ENCODE data around the gene THBS2. TPM values are rescaled to one million over a fixed set of nuclear protein-coding genes. Genes with fewer than 3 reads are reported as not detected.
"Not testable (repeated sequence)": the region's sequence is repeated elsewhere in the genome, so short reads cannot be mapped to it uniquely, and the experiment has no call there.

THBS2 gene
- total and polyA plus RNA-seq, 2 donors, result 22.8 to 140 TPM

DNA sequence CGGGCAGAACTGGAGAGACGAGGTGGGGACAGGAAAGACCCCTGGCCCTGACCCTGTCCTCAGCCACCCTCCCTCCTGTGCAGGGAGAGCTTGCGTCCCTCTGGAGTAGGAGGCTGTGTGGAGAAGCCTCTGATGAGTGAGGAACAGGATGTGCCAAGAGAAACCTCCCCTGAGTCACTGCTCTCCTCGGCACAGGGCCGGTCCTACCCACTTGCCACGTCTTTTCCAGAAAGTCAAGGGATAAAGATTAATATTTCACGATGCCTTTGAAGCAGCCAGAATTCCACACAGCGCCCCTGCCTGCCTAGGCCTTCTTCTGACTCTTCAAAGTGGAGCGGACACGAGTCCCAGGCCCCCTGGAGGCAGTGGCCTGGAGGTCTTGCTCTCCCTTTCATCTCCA lies 34.9 kb upstream of the THBS2 start:
- DNase-seq (ENCODE audit: extremely low spot score), result no peak
- Histone ChIP-seq H3K36me3 (ENCODE audit: insufficient read depth) (no peaks in the 10 kb centered on the region), H3K4me3 (ENCODE audit: low read depth, low read length) (no peak overlapping the region), H3K27ac (ENCODE audit: low read depth) (no peak overlapping the region), H3K4me1 (ENCODE audit: insufficient read depth) (no peaks in the 10 kb centered on the region)
- 90% methylated on average over 10 of the region's 10 CpGs for WGBS

DNA sequence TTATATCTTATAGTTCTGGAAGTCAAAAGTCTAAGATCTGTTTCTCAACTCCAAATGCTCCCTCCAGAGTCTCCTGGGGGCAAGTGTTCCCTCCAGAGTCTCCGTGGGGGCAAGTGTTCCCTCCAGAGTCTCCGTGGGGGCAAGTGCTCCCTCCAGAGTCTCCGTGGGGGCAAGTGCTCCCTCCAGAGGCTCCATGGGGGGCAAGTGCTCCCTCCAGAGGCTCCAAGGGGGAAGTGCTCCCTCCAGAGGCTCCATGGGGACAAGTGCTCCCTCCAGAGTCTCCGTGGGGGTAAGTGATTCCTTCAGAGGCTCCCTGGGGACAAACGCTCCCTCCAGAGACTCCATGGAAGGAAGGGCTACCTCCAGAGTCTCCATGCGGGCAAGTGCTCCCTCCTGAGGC lies 34.0 kb upstream of the THBS2 start:
- no peak overlapping the region for H3K4me3 ChIP-seq (ENCODE audit: low read depth, low read length)
- H3K27ac ChIP-seq (ENCODE audit: low read depth), result no peak overlapping the region
- no peaks in the 10 kb centered on the region for H3K4me1 ChIP-seq (ENCODE audit: insufficient read depth)
- WGBS, result 78% methylated on average over 6 of the region's 6 CpGs
- H3K36me3 ChIP-seq (ENCODE audit: insufficient read depth), result no peaks in the 10 kb centered on the region
- no peak for DNase-seq (ENCODE audit: extremely low spot score)

DNA sequence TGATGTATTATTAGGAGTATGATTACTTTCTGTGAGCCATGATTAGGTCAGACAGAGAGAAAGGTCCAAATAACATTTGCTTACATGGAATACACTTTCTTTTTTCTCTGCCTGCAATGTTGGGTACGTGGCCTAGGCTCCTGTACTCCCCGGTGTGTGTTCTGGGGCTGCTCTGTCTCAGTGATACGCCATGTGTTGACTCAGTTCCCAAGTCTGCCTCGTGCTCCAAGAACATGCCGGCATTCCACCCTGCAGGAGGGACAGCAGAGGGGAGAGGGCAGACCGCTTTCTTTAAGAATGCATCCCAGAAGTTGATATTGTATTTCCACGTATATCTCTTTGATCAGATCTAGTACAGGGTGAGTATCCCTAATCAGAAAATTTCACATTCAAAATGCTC lies 33.3 kb upstream of the THBS2 start:
- no peaks in the 10 kb centered on the region for H3K36me3 ChIP-seq (ENCODE audit: insufficient read depth)
- DNase-seq (ENCODE audit: extremely low spot score), result no peak
- no peak overlapping the region for H3K4me3 ChIP-seq (ENCODE audit: low read depth, low read length)
- H3K4me1 ChIP-seq (ENCODE audit: insufficient read depth), result no peaks in the 10 kb centered on the region
- whole genome bisulfite sequencing, result 89% methylated on average over 7 of the region's 7 CpGs
- H3K27ac ChIP-seq (ENCODE audit: low read depth), result no peak overlapping the region

DNA sequence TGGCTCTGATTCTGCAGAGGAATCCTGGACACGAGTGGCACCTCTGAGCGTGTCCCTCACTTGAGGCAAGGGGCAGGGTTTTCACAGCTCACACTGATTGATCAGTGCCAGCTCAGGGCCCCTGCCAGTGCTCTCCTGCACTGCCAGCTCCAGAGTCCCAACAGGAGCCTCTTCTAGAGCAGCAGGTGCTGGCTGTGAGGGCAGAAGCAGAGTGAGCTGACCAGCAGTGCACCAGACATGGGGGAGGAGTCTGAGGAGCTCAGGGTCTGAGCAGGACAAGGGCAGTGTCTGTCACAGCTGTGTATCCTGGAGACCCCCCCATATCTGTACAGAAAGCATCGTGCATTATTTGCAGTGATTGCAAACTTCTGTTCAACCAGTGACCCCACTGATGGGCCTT lies 31.5 kb upstream of the THBS2 start:
- Histone ChIP-seq H3K36me3 (ENCODE audit: insufficient read depth) (no peaks in the 10 kb centered on the region), H3K27ac (ENCODE audit: low read depth) (no peak overlapping the region), H3K4me1 (ENCODE audit: insufficient read depth) (no peaks in the 10 kb centered on the region), H3K4me3 (ENCODE audit: low read depth, low read length) (no peak overlapping the region)
- no peak for DNase-seq (ENCODE audit: extremely low spot score)
- 91% methylated on average over 3 of the region's 3 CpGs for WGBS

GRCh38 chr6:169283924-169284323 lies 30.3 kb upstream of the THBS2 start:
- Histone ChIP-seq H3K4me1 (ENCODE audit: insufficient read depth) (no peaks in the 10 kb centered on the region), H3K27ac (ENCODE audit: low read depth) (no peak overlapping the region), H3K36me3 (ENCODE audit: insufficient read depth) (no peaks in the 10 kb centered on the region), H3K4me3 (ENCODE audit: low read depth, low read length) (no peak overlapping the region)
- no peak for DNase-seq (ENCODE audit: extremely low spot score)
- 98% methylated on average over 1 of the region's 1 CpG for WGBS

DNA sequence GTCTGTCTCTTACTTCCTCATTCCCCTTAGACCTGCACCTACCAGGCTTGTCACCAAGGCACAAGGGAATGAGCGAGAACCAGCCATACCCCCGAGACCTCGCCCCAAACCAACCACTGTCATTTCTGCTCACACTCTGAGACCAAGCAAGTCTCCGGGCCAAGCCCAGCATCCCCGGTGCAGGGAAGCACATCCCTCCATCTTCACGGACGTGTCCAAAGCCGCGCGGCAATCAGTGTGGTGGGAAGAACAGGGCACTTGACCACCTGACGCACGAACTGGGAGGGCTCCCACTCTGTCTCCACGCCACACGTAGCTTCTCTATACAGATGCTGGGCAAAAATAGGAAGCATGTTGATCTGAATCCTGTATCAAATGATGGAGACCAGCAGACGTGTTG lies 28.4 kb upstream of the THBS2 start:
- WGBS, result 97% methylated on average over 15 of the region's 15 CpGs
- no peak for DNase-seq (ENCODE audit: extremely low spot score)
- Histone ChIP-seq H3K27ac (ENCODE audit: low read depth) (no peak overlapping the region), H3K36me3 (ENCODE audit: insufficient read depth) (no peaks in the 10 kb centered on the region), H3K4me3 (ENCODE audit: low read depth, low read length) (no peak overlapping the region), H3K4me1 (ENCODE audit: insufficient read depth) (no peaks in the 10 kb centered on the region)

GRCh38 chr6:169277619-169278018 lies 24.0 kb upstream of the THBS2 start:
- no peaks in the 10 kb centered on the region for H3K36me3 ChIP-seq (ENCODE audit: insufficient read depth)
- no peak overlapping the region for H3K27ac ChIP-seq (ENCODE audit: low read depth)
- DNase-seq (ENCODE audit: extremely low spot score), result no peak
- no peaks in the 10 kb centered on the region for H3K4me1 ChIP-seq (ENCODE audit: insufficient read depth)
- H3K4me3 ChIP-seq (ENCODE audit: low read depth, low read length), result no peak overlapping the region

DNA sequence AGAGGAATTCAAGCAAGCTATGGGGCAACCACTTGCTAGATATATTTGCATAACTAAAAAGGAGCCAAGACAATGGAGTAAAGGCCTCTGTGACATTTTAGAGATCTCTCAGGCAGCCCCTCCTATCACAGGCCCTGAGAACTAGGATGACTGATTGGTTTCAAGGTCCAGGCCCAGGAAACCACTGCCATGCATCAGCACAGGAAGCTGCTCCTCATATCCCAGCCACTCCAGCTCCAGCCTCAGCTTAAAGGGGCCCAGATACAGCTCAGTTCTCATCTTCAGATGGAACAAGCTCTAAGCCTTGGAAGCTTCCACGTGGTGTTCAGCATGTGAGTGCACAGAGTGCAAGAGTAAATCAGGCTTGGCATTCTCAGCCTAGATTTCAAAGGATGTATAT lies 21.1 kb upstream of the THBS2 start:
- Histone ChIP-seq H3K4me3 (ENCODE audit: low read depth, low read length) (no peak overlapping the region), H3K27ac (ENCODE audit: low read depth) (no peak overlapping the region), H3K36me3 (ENCODE audit: insufficient read depth) (no peaks in the 10 kb centered on the region), H3K4me1 (ENCODE audit: insufficient read depth) (no peaks in the 10 kb centered on the region)
- no peak for DNase-seq (ENCODE audit: extremely low spot score)
- WGBS, result 58% methylated on average over 1 of the region's 1 CpG

GRCh38 chr6:169273511-169273910 lies 19.9 kb upstream of the THBS2 start:
- H3K4me3 ChIP-seq (ENCODE audit: low read depth, low read length), result no peak overlapping the region
- no peaks in the 10 kb centered on the region for H3K36me3 ChIP-seq (ENCODE audit: insufficient read depth)
- no peaks in the 10 kb centered on the region for H3K4me1 ChIP-seq (ENCODE audit: insufficient read depth)
- 92% methylated on average over 3 of the region's 3 CpGs for WGBS
- no peak for DNase-seq (ENCODE audit: extremely low spot score)
- no peak overlapping the region for H3K27ac ChIP-seq (ENCODE audit: low read depth)

DNA sequence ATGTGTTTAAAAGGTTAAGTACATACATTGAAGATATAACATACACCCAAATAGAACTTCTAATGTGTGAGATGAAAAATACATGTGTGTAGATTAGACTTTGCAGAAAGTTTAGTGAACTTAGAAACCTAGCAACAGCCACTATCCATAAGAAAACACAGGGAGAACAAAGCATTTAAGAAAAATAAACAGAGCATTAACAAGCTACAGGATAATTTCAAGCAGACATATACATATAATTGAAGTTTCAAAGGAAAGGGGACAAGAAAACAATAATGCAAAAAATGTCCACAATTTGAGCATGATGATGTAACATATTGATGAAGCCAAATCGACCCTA lies 18.2 kb upstream of the THBS2 start:
- no peak for DNase-seq (ENCODE audit: extremely low spot score)
- H3K4me3 ChIP-seq (ENCODE audit: low read depth, low read length), result no peak overlapping the region
- WGBS, result 81% methylated on average over 1 of the region's 1 CpG
- no peaks in the 10 kb centered on the region for H3K36me3 ChIP-seq (ENCODE audit: insufficient read depth)
- no peaks in the 10 kb centered on the region for H3K4me1 ChIP-seq (ENCODE audit: insufficient read depth)
- H3K27ac ChIP-seq (ENCODE audit: low read depth), result no peak overlapping the region

GRCh38 chr6:169271158-169271876 lies 17.7 kb upstream of the THBS2 start:
- Histone ChIP-seq H3K27ac (ENCODE audit: low read depth) (no peak overlapping the region), H3K4me3 (ENCODE audit: low read depth, low read length) (no peak overlapping the region), H3K36me3 (ENCODE audit: insufficient read depth) (no peaks in the 10 kb centered on the region), H3K4me1 (ENCODE audit: insufficient read depth) (no peaks in the 10 kb centered on the region)
- no peak for DNase-seq (ENCODE audit: extremely low spot score)
- 74% methylated on average over 10 of the region's 10 CpGs for WGBS

DNA sequence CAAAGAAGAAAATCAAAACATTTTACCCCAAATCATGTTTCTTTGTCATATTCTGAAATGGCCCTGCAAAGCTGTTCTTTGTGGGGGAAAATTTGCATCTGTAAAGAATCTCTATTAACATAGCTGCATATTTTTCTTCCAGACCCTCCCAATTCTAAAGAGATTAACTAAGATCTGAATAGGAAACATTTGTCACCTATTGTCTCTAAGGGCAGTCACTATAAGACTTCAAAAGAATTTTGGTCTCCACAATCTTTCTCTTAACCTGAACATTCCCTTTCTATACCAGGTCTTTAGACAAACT lies 16.4 kb upstream of the THBS2 start:
- H3K27ac ChIP-seq (ENCODE audit: low read depth); H3K4me1 ChIP-seq (ENCODE audit: insufficient read depth); H3K36me3 ChIP-seq (ENCODE audit: insufficient read depth): not testable (repeated sequence)

DNA sequence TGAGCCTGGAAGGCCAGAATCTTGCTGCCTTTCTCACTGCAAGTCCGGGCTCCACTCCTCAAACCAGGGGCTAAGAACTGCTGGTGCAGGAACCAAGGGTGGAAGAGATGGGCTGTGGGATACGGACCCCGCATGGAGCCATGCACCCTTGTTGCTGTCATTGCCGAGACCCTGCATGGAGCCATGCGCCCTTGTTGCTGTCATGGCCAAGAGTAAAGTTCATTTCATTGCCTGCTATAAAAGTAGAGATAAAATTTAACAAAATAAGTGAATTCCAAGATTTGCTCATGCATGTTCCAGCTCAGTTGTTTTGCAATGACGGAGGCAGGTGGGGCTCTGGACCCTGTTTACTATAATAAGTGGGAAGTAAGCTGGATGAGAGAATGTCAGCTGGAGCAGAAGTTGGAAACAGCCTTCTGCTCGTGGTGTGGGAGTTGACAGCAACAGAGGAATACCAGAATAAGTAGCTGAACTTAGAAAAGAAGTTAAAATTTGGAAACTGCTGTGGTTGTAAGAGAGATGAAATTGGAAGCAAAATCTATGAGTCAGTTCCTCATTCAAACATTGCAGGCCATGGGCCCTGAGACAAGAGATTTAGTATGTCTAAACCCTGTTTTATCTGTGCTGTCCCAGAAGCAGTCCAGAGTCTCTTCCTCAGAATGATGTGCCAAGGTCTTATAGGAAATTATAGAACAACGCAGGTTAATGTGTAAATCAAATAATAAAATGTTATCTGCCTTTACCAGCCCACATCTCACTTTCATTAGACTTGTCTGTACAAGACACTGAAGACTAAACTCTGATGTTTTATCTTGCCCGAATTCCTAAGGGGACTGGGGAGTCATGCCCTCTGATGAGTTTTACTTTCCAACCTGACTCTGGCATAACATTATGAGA lies 15.8 kb upstream of the THBS2 start:
- no peak for DNase-seq (ENCODE audit: extremely low spot score)
- Histone ChIP-seq H3K4me3 (ENCODE audit: low read depth, low read length) (no peak overlapping the region), H3K4me1 (ENCODE audit: insufficient read depth) (no peaks in the 10 kb centered on the region), H3K36me3 (ENCODE audit: insufficient read depth) (no peaks in the 10 kb centered on the region), H3K27ac (ENCODE audit: low read depth) (no peak overlapping the region)
- 51% methylated on average over 9 of the region's 9 CpGs for WGBS

More for the DNA sequence above, 16.4 kb upstream of the THBS2 start:
- DNase-seq (ENCODE audit: extremely low spot score); H3K4me3 ChIP-seq (ENCODE audit: low read depth, low read length): not testable (repeated sequence)

DNA sequence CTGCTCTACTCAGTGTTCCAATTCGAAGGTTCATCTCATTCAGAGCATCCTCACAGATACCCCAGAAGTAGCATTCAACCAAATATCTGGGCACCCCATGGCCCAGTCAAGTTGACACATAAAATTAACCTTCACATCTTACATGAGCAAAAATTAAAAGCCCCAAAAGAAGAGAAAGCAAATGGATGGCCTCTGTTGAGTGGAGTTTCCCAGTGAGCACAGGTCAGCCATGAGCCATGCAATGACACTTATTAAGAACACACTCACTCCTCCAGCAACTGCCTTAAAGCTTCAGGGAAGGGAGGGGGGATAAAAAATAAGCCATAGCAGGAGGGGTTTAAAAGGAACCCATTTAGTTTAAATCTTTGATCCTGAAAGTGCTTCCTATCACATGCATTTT lies 14.6 kb upstream of the THBS2 start:
- Histone ChIP-seq H3K27ac (ENCODE audit: low read depth) (no peak overlapping the region), H3K4me3 (ENCODE audit: low read depth, low read length) (no peak overlapping the region), H3K36me3 (ENCODE audit: insufficient read depth) (no peaks in the 10 kb centered on the region), H3K4me1 (ENCODE audit: insufficient read depth) (no peaks in the 10 kb centered on the region)
- no peak for DNase-seq (ENCODE audit: extremely low spot score)
- 95% methylated on average over 1 of the region's 1 CpG for WGBS
